ENCODE data around the gene ACSS2.

The ACSS2 gene

DNA sequence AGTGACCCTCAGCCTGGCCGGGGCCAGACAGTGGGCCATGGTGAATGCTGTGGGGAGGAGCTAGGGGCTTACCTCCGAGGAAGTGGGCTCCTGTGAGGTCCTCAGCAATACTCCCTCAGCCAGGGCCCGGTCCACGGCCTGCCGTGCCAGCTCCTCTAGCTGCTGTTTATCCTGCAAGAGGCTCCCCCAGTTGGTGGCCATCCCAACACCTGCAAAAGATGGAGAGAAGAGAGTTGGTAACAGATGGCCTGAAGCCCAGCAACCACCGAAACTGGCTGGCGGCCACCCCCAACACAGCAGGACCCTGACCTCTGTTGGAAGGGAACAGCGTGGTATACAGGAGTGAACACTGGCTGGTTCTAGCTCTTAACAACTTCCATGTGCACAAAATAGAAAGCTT lies 75.2 kb downstream of the ACSS2 start:
- Histone ChIP-seq H3K9me3 (ENCODE audit: insufficient read depth, low read depth, low read length) (no peaks in the 10 kb centered on the region), H3K4me1 (ENCODE audit: insufficient read depth, low read length) (peaks cover 11% of the 10 kb centered on the region), H3K36me3 (ENCODE audit: insufficient read depth, low read length) (peaks cover 18% of the 10 kb centered on the region), H3K27ac (ENCODE audit: low read depth, low read length) (no peak overlapping the region), H3K27me3 (ENCODE audit: insufficient read depth, low read length) (no peaks in the 10 kb centered on the region), H3K4me3 (ENCODE audit: low read length) (no peak overlapping the region), H3K9ac (ENCODE audit: low read depth, low read length) (no peak overlapping the region)
- 89% methylated on average over 8 of the region's 8 CpGs for WGBS

DNA sequence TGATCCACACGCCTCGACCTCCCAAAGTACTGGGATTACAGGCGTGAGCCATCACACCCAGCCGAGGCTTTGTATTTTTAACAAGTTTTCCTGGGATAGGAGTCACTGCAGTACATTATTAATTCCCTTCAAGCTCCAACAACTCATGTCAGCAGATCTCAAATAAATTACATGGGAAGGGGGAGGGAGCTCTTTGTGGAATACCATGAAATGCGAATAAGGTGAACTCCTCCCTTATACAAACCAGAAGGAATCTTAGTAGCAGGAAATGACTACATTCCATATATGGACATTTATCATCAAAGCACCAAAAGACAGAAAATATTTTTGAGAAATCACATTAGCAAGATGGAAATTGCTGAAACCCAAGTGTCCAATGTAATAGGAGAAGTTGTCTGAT lies 76.3 kb downstream of the ACSS2 start:
- Histone ChIP-seq H3K9me3 (ENCODE audit: insufficient read depth, low read depth, low read length) (no peaks in the 10 kb centered on the region), H3K27me3 (ENCODE audit: insufficient read depth, low read length) (no peaks in the 10 kb centered on the region), H3K4me1 (ENCODE audit: insufficient read depth, low read length) (peaks cover 11% of the 10 kb centered on the region), H3K4me3 (ENCODE audit: low read length) (no peak overlapping the region), H3K27ac (ENCODE audit: low read depth, low read length) (no peak overlapping the region), H3K36me3 (ENCODE audit: insufficient read depth, low read length) (peaks cover 17% of the 10 kb centered on the region), H3K9ac (ENCODE audit: low read depth, low read length) (no peak overlapping the region)
- 96% methylated on average over 4 of the region's 5 CpGs for WGBS

DNA sequence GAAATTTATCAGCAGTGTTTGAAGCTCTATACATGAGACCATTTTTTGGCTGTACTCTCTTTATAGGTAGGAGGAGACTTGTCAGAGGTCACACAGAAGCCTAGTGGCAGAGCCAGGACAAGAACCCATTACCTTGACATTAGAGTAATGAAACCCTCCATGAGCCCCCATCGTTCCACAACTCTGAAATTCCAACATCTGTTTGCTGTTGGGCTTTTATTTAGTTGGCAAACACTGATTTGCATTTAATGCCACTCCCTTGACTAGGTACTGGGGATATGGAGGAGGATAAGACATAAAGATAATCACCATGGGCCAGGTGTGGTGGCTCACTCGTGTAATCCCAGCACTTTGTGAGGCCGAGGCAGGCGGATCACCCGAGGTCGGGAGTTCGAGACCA lies 77.5 kb downstream of the ACSS2 start:
- peaks cover 14% of the 10 kb centered on the region for H3K36me3 ChIP-seq (ENCODE audit: insufficient read depth, low read length)
- H3K27me3 ChIP-seq (ENCODE audit: insufficient read depth, low read length) = no peaks in the 10 kb centered on the region
- no peak overlapping the region for H3K4me3 ChIP-seq (ENCODE audit: low read length)
- no peaks in the 10 kb centered on the region for H3K9me3 ChIP-seq (ENCODE audit: insufficient read depth, low read depth, low read length)
- peaks cover 11% of the 10 kb centered on the region for H3K4me1 ChIP-seq (ENCODE audit: insufficient read depth, low read length)
- no peak overlapping the region for H3K9ac ChIP-seq (ENCODE audit: low read depth, low read length)
- no peak overlapping the region for H3K27ac ChIP-seq (ENCODE audit: low read depth, low read length)
- WGBS = 92% methylated on average over 7 of the region's 7 CpGs

DNA sequence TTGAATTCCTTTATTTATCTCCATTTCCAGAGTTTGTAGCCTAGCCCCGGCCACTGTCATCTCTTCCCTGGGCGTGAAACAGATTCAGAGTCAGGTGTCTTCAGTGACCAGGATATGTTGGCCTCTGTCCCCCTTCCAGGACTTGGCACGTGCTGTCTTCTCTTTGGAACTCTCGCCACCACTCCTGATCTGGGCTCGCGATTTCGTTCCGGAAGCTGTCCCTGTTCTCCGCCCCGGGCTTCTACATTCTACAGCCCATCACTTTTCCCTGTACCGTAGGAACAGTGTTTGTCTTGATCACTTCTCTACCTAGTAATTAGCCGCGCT lies 78.5 kb downstream of the ACSS2 start:
- H3K9ac ChIP-seq (ENCODE audit: low read depth, low read length) = peak overlapping the region; percentile 82
- H3K4me1 ChIP-seq (ENCODE audit: insufficient read depth, low read length) = peaks cover 11% of the 10 kb centered on the region
- peak overlapping the region; percentile 69 for H3K4me3 ChIP-seq (ENCODE audit: low read length)
- H3K27ac ChIP-seq (ENCODE audit: low read depth, low read length) = peak overlapping the region; percentile 75
- WGBS = 19% methylated on average over 13 of the region's 13 CpGs
- H3K9me3 ChIP-seq (ENCODE audit: insufficient read depth, low read depth, low read length) = no peaks in the 10 kb centered on the region
- no peaks in the 10 kb centered on the region for H3K27me3 ChIP-seq (ENCODE audit: insufficient read depth, low read length)
- peaks cover 8% of the 10 kb centered on the region; the same call in 1 of the 2 replicates for H3K36me3 ChIP-seq (ENCODE audit: insufficient read depth, low read length)

DNA sequence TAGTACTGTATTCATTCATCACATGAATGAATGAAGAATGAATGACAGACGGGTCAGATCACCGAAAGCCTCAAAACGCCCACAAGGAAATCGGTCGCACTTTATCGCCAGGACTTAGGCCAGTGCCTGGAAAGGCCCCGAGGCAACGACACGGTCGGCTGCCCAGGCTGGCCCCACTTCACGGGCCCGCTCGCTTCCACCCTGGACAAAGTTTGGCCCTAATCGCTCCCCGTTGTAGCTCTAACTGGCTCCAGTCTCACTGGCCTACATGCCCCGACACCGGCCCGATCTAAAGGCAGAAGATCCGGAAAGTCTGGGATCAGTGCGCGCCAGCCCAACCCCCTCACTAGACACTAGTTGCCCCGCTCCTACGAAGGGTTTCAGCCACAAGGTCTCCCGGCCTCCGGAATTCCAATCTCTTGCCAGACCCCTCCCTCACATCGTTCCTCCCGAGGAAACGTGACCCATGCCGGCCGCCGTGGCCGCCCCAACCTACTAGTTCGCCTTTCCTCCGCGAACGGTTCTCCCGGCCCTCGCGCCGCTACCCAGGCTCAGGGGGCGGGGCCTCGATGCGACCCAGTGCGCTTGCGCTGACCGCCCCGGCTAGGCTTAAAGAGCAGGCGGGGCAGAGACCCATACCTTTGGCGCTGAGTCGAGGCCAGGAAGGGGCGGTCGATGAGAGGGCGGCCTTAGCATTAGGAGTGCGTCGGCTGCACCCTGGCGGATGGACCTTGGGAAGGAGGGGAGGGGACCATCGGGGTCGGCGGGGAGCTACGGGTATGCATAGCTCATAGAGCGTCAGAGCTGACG lies 79.0 kb downstream of the ACSS2 start, which contains the start of the genes GSS and MYH7B:
GSS (minus strand) TSS at position 576 of the 810 bp plus-strand sequence. CDS start 3,954 bp downstream, outside the sequence.
MYH7B (plus strand) TSS at position 638 of the 810 bp plus-strand sequence. CDS start 22,138 bp downstream, outside the sequence.
- Histone ChIP-seq H3K9me3 (ENCODE audit: insufficient read depth, low read depth, low read length) (no peaks in the 10 kb centered on the region), H3K27me3 (ENCODE audit: insufficient read depth, low read length) (no peaks in the 10 kb centered on the region), H3K4me3 (ENCODE audit: low read length) (peak within 1 kb of the TSS; percentile 69), H3K27ac (ENCODE audit: low read depth, low read length) (peak within 1 kb of the TSS; percentile 75), H3K36me3 (ENCODE audit: insufficient read depth, low read length) (peaks cover 5% of the 10 kb centered on the region; the same call in 1 of the 2 replicates), H3K9ac (ENCODE audit: low read depth, low read length) (peak within 1 kb of the TSS; percentile 82), H3K4me1 (ENCODE audit: insufficient read depth, low read length) (peaks cover 11% of the 10 kb centered on the region)
- WGBS = under 1% methylated on average over 62 of the region's 62 CpGs

DNA sequence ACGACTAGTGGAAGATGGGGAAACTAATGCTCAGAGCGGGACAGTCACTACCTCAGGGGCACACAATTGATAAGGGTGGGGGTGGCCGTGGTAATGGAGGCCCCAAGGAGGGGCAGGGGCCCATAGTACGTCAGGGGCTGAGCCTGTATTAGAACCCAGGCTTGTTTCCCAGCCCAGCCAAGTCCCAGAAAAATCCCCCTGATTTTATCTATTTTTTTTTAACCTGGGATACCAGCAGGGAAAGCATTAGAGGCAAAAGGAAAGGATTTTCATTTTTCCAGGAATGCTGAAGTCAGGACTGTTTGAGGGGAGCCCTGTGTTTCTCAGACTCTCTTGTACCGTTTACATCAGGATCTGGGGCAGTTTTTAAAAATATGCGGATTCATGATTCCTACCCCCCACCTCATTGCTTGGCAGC lies 79.6 kb downstream of the ACSS2 start:
- peak overlapping the region; percentile 69 for H3K4me3 ChIP-seq (ENCODE audit: low read length)
- WGBS = 25% methylated on average over 6 of the region's 6 CpGs
- peaks cover 14% of the 10 kb centered on the region for H3K4me1 ChIP-seq (ENCODE audit: insufficient read depth, low read length)
- no peaks in the 10 kb centered on the region for H3K9me3 ChIP-seq (ENCODE audit: insufficient read depth, low read depth, low read length)
- H3K27ac ChIP-seq (ENCODE audit: low read depth, low read length) = peak overlapping the region; percentile 43; the same call in 1 of the 2 replicates
- peak overlapping the region; percentile 29; the same call in 1 of the 2 replicates for H3K9ac ChIP-seq (ENCODE audit: low read depth, low read length)
- H3K27me3 ChIP-seq (ENCODE audit: insufficient read depth, low read length) = no peaks in the 10 kb centered on the region
- H3K36me3 ChIP-seq (ENCODE audit: insufficient read depth, low read length) = peaks cover 5% of the 10 kb centered on the region; the same call in 1 of the 2 replicates

DNA sequence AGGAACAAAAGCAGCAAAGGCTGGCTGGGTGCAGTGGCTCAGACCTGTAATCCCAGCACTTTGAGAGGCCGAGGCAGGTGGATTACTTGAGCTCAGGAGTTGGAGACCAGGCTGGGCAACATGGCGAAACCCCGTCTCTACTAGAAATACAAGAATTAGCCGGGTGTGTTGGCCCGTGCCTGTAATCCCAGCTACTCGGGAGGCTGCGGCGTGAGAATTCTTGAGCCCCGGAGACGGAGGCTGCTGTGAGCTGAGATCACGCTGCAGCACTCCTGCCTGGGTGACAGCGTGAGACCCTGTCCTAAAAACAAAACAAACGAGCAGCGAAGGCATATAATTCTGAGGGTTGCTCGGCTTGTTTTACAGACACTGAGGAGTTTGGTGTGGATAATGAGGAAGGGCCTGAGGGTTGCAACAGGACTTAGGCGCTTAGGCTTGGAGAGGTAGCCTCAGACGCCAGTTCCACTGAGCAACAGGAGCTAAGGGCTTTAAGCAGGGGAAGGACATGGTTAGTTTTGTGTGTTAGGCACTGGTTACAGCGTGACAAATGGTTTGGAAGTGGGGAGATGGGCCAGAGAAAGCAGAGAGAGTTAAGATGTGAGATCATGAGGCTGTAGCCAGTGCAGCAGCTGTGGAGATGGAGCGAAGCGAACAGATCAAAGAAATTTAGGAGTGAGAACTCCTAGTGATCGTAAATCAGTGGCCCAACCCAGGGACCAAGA lies 80.5 kb downstream of the ACSS2 start:
- Histone ChIP-seq H3K36me3 (ENCODE audit: insufficient read depth, low read length) (no peaks in the 10 kb centered on the region), H3K27ac (ENCODE audit: low read depth, low read length) (no peak overlapping the region), H3K27me3 (ENCODE audit: insufficient read depth, low read length) (no peaks in the 10 kb centered on the region), H3K9me3 (ENCODE audit: insufficient read depth, low read depth, low read length) (no peaks in the 10 kb centered on the region), H3K4me3 (ENCODE audit: low read length) (no peak overlapping the region), H3K9ac (ENCODE audit: low read depth, low read length) (0 out of 2 replicates have a peak overlapping the region, but pooled peaks have one; percentile 29), H3K4me1 (ENCODE audit: insufficient read depth, low read length) (peaks cover 14% of the 10 kb centered on the region)
- WGBS = 93% methylated on average over 21 of the region's 21 CpGs

DNA sequence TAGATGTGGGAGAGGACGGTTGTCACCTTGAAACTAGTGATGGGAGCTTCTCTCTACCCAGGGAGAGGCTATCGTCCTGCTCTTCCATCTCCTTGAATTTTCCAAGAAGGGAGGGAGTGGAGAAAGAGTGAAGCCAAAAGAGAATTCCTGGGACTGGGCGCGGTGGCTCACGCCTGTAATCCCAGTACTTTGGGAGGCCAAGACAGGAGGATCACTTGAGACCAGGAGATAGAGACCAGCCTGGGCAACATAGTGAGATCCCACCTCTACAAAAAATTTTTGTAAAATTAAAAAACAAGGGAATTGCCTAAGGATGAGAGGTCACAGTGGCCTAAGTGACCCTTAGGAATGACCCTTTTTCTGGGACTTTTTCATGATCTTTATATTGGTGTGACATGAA lies 88.1 kb downstream of the ACSS2 start:
- Histone ChIP-seq H3K9me3 (ENCODE audit: insufficient read depth, low read depth, low read length) (no peaks in the 10 kb centered on the region), H3K27me3 (ENCODE audit: insufficient read depth, low read length) (no peaks in the 10 kb centered on the region), H3K4me3 (ENCODE audit: low read length) (no peak overlapping the region), H3K9ac (ENCODE audit: low read depth, low read length) (no peak overlapping the region), H3K27ac (ENCODE audit: low read depth, low read length) (no peak overlapping the region), H3K4me1 (ENCODE audit: insufficient read depth, low read length) (peaks cover 6% of the 10 kb centered on the region; the same call in 1 of the 2 replicates), H3K36me3 (ENCODE audit: insufficient read depth, low read length) (no peaks in the 10 kb centered on the region)
- WGBS = 91% methylated on average over 5 of the region's 5 CpGs

DNA sequence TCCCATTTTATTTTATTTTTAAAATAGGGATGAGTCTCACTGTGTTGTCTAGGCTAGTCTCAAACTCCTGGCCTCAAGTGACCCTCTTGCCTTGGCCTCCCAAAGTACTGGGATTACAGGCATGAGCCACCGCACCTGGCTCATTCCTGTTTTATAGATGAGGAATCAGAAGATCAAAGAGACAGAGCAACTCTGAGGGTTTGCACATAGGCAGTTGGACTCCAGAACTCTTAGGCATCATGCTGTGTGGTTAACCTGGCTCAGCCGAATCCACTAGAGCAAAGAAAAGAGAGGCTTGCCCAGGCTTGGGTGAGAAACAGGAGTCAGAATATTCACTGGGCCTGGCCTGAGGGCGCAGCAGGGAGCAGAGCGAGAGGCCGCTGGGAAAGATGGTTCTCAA lies 88.6 kb downstream of the ACSS2 start:
- Histone ChIP-seq H3K9ac (ENCODE audit: low read depth, low read length) (no peak overlapping the region), H3K4me3 (ENCODE audit: low read length) (no peak overlapping the region), H3K27me3 (ENCODE audit: insufficient read depth, low read length) (no peaks in the 10 kb centered on the region), H3K4me1 (ENCODE audit: insufficient read depth, low read length) (peaks cover 6% of the 10 kb centered on the region; the same call in 1 of the 2 replicates), H3K27ac (ENCODE audit: low read depth, low read length) (no peak overlapping the region), H3K36me3 (ENCODE audit: insufficient read depth, low read length) (no peaks in the 10 kb centered on the region), H3K9me3 (ENCODE audit: insufficient read depth, low read depth, low read length) (no peaks in the 10 kb centered on the region)
- 79% methylated on average over 5 of the region's 5 CpGs for WGBS

DNA sequence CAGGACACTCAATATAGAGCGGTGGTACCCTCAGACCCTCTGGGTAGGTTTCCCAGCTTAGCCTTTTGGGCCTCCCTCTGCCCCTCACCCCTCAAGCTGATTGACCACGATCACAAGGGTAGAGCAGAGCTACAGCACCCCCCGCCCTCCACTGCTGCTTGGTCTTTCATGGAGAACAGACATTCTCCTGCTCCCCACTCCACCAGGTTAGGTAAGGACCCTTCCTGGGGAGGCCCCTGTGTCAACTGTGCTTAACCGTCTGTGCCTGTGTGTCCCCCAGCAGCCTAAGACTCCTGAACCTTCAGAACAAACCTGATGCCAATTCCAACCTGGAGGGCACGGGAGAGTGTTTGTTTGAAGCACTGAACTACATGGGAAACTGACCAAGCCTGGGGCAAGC lies 91.0 kb downstream of the ACSS2 start:
- WGBS = 94% methylated on average over 5 of the region's 5 CpGs
- Histone ChIP-seq H3K9me3 (ENCODE audit: insufficient read depth, low read depth, low read length) (no peaks in the 10 kb centered on the region), H3K9ac (ENCODE audit: low read depth, low read length) (no peak overlapping the region), H3K4me3 (ENCODE audit: low read length) (no peak overlapping the region), H3K36me3 (ENCODE audit: insufficient read depth, low read length) (no peaks in the 10 kb centered on the region), H3K27ac (ENCODE audit: low read depth, low read length) (no peak overlapping the region), H3K4me1 (ENCODE audit: insufficient read depth, low read length) (peaks cover 3% of the 10 kb centered on the region; the same call in 1 of the 2 replicates), H3K27me3 (ENCODE audit: insufficient read depth, low read length) (no peaks in the 10 kb centered on the region)
